Measurements from ENCODE around the gene SNX22.

DNA sequence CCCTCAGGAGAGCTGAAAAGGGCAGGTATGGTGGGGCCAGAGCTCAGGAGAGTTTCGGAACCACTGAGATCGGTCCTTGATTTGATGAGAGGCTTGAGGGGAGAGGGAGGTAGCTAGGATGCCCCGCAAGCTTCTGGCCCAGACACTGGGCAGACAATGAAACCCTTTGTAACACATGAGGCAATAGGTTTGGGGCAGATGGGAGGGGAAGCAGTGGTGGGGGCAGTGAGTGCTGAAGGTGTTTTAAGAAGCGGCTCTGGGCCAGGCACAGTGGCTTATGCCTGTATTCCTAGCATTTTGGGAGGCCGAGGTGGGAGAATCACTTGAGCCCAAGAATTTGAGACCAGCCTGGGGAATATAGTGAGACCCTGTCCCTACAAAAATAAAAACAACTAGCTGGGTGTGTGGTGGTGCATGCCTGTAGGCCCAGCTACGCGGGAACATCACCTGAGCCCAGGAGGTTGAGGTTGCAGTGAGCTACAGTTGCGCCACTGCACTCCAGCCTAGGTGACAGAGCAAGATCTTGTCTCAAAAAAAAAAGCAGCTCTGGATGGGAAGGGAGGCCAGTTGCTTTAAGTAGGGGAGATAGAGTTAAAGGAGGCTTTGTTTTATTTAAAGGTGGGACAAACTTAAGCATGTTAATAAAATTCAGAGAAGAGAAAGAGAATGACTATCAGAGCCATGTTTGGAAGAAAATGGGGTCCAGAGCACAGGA is 9.6 kb upstream of the SNX22 start:
- TF ChIP-seq, protein P1, sequence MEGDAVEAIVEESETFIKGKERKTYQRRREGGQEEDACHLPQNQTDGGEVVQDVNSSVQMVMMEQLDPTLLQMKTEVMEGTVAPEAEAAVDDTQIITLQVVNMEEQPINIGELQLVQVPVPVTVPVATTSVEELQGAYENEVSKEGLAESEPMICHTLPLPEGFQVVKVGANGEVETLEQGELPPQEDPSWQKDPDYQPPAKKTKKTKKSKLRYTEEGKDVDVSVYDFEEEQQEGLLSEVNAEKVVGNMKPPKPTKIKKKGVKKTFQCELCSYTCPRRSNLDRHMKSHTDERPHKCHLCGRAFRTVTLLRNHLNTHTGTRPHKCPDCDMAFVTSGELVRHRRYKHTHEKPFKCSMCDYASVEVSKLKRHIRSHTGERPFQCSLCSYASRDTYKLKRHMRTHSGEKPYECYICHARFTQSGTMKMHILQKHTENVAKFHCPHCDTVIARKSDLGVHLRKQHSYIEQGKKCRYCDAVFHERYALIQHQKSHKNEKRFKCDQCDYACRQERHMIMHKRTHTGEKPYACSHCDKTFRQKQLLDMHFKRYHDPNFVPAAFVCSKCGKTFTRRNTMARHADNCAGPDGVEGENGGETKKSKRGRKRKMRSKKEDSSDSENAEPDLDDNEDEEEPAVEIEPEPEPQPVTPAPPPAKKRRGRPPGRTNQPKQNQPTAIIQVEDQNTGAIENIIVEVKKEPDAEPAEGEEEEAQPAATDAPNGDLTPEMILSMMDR (IDR thresholded peaks at IDR 0.05; ENCODE audit: low read depth, low read length), result no peak
- TF ChIP-seq EZH2phosphoT487 (IDR thresholded peaks at IDR 0.05; ENCODE audit: low read depth), result no peak
